H9 (cell line): ENCODE results near the gene ATF7. TPM values are rescaled to one million over a fixed set of nuclear protein-coding genes. Genes with fewer than 3 reads are reported as not detected.
A peak's percentile ranks its signal among the peaks of the same experiment; 100 is the strongest.

ENCODE experiments used
- DNase-seq: peaks from one replicate; pipeline ENCODE4 v3.0.0-alpha.2; 2017
- H2AFZ ChIP-seq: one replicate; pipeline ENCODE4 v1.6.1; 2013; ENCODE audit warnings: mild to moderate bottlenecking, low read length, control low read depth, moderate library complexity
- H2AK5ac ChIP-seq: 2 replicates; pipeline ENCODE4 v1.6.1; 2013; ENCODE audit warnings: low read length, control low read depth, mixed read lengths; ENCODE audit not compliant: insufficient read length
- H2BK120ac ChIP-seq: one replicate; pipeline ENCODE4 v1.6.1; 2013; ENCODE audit warnings: low read depth, mild to moderate bottlenecking, low read length, control low read depth, inconsistent platforms; ENCODE audit not compliant: poor library complexity, severe bottlenecking
- H2BK12ac ChIP-seq: 2 replicates; pipeline ENCODE4 v1.6.1; 2013; ENCODE audit warnings: low read length, control low read depth, mixed read lengths, low read depth; ENCODE audit not compliant: insufficient read length
- H2BK15ac ChIP-seq: 2 replicates; pipeline ENCODE4 v1.6.1; 2013; ENCODE audit warnings: low read depth, low read length, control low read depth
- H2BK20ac ChIP-seq: one replicate; pipeline ENCODE4 v1.6.1; 2013; ENCODE audit warnings: low read depth, mild to moderate bottlenecking, low read length, control low read depth, inconsistent platforms; ENCODE audit not compliant: poor library complexity, severe bottlenecking
- H2BK5ac ChIP-seq: 2 replicates; pipeline ENCODE4 v1.6.1; 2013; ENCODE audit warnings: low read length, control low read depth, mixed read lengths; ENCODE audit not compliant: insufficient read length
- H3K14ac ChIP-seq: 2 replicates; pipeline ENCODE4 v1.6.1; 2013; ENCODE audit warnings: low read length, control low read depth; ENCODE audit not compliant: insufficient read depth
- H3K18ac ChIP-seq: 2 replicates; pipeline ENCODE4 v1.6.1; 2013; ENCODE audit warnings: low read depth, mild to moderate bottlenecking, mixed read lengths, low read length, control low read depth; ENCODE audit not compliant: insufficient read length
- H3K23ac ChIP-seq: 2 replicates; pipeline ENCODE4 v1.6.1; 2013; ENCODE audit warnings: low read length, control low read depth, mixed read lengths, low read depth; ENCODE audit not compliant: insufficient read length
- H3K23me2 ChIP-seq: 2 replicates; pipeline ENCODE4 v1.6.1; 2013; ENCODE audit warnings: low read depth, mild to moderate bottlenecking, mixed read lengths, low read length, control low read depth; ENCODE audit not compliant: insufficient read length, poor library complexity, severe bottlenecking
- H3K27ac ChIP-seq: 2 replicates; pipeline ENCODE4 v1.5.1; 2013; ENCODE audit warnings: low read length, control low read depth, mixed read lengths, low read depth; ENCODE audit not compliant: insufficient read length
- H3K27me3 ChIP-seq: 2 replicates; pipeline ENCODE4 v1.6.1; 2013; ENCODE audit warnings: low read length, control low read depth, inconsistent platforms; ENCODE audit not compliant: insufficient read depth
- H3K4ac ChIP-seq: 2 replicates; pipeline ENCODE4 v1.6.1; 2013; ENCODE audit warnings: low read depth, mild to moderate bottlenecking, control low read depth, inconsistent platforms, low read length, moderate library complexity
- H3K4me1 ChIP-seq: 2 replicates; pipeline ENCODE4 v1.6.1; 2013; ENCODE audit warnings: low read length, control low read depth, inconsistent platforms; ENCODE audit not compliant: insufficient read depth
- H3K4me2 ChIP-seq: 2 replicates; pipeline ENCODE4 v1.6.1; 2013; ENCODE audit warnings: low read length, control low read depth, mixed read lengths; ENCODE audit not compliant: insufficient read length, insufficient read depth
- H3K56ac ChIP-seq: 2 replicates; pipeline ENCODE4 v1.6.1; 2013; ENCODE audit warnings: low read depth, mild to moderate bottlenecking, mixed read lengths, low read length, control low read depth; ENCODE audit not compliant: insufficient read length
- H3K79me1 ChIP-seq: 2 replicates; pipeline ENCODE4 v1.6.1; 2013; ENCODE audit warnings: low read depth, mild to moderate bottlenecking, moderate library complexity, low read length, control low read depth, inconsistent platforms; ENCODE audit not compliant: insufficient read depth, poor library complexity, severe bottlenecking
- H3K79me2 ChIP-seq: 2 replicates; pipeline ENCODE4 v1.6.1; 2013; ENCODE audit warnings: low read length, control low read depth, inconsistent platforms; ENCODE audit not compliant: insufficient read depth
- H3K9ac ChIP-seq: 2 replicates; pipeline ENCODE4 v1.6.1; 2013; ENCODE audit warnings: low read length, control low read depth, mixed read lengths; ENCODE audit not compliant: insufficient read length; ENCODE audit errors: extremely low read depth
- H3K9me3 ChIP-seq: one replicate; pipeline ENCODE4 v1.6.1; 2013; ENCODE audit warnings: low read depth, low read length, inconsistent platforms; ENCODE audit not compliant: control insufficient read depth
- H3T11ph ChIP-seq: one replicate; pipeline ENCODE4 v1.6.1; 2013; ENCODE audit warnings: mild to moderate bottlenecking, low read length, control low read depth, inconsistent platforms
- H4K20me1 ChIP-seq: one replicate; pipeline ENCODE4 v1.6.1; 2013; ENCODE audit not compliant: control insufficient read depth, insufficient read length, insufficient read depth
- H4K5ac ChIP-seq: 2 replicates; pipeline ENCODE4 v1.6.1; 2013; ENCODE audit warnings: low read depth, mild to moderate bottlenecking, mixed read lengths, low read length, control low read depth; ENCODE audit not compliant: insufficient read length
- H4K8ac ChIP-seq: replicated peaks from 2 replicates; pipeline ENCODE4 v1.6.1; 2013; ENCODE audit warnings: low read length, control low read depth, mixed read lengths, low read depth; ENCODE audit not compliant: insufficient read length
- H4K91ac ChIP-seq: 2 replicates; pipeline ENCODE4 v1.6.1; 2013; ENCODE audit warnings: low read depth, mild to moderate bottlenecking, moderate library complexity, mixed read lengths, low read length, control low read depth; ENCODE audit not compliant: insufficient read length
- H3K27ac Mint-ChIP-seq, 3 experiments: 2 replicates in 2 of 3; 3 replicates in 1 of 3; pipeline ENCODE4 v1.8.0; 2020 to 2021; ENCODE audit warnings: mixed read lengths in 3 of 3, mild to moderate bottlenecking in 1 of 3, moderate library complexity in 1 of 3
- H3K27me3 Mint-ChIP-seq: 2 replicates; pipeline ENCODE4 v1.8.0; 2021; ENCODE audit warnings: low read depth, mild to moderate bottlenecking, moderate library complexity, mixed read lengths
- H3K36me3 Mint-ChIP-seq, 3 experiments: 2 replicates in 2 of 3; 3 replicates in 1 of 3; pipeline ENCODE4 v1.8.0; 2020 to 2021; ENCODE audit warnings: low read depth in 3 of 3, mixed read lengths in 3 of 3; ENCODE audit not compliant: insufficient read depth in 1 of 3
- H3K4me1 Mint-ChIP-seq, 2 experiments: 2 replicates each; pipeline ENCODE4 v1.8.0; 2020; ENCODE audit warnings: mixed read lengths in 2 of 2
- H3K4me3 Mint-ChIP-seq, 2 experiments: 2 replicates in 1 of 2; 3 replicates in 1 of 2; pipeline ENCODE4 v1.8.0; 2020 to 2021; ENCODE audit warnings: mild to moderate bottlenecking in 2 of 2, mixed read lengths in 2 of 2, moderate library complexity in 1 of 2
- H3K9me3 Mint-ChIP-seq, 2 experiments: 2 replicates in 1 of 2; 3 replicates in 1 of 2; pipeline ENCODE4 v1.8.0; 2020; ENCODE audit warnings: mild to moderate bottlenecking in 2 of 2, mixed read lengths in 2 of 2, moderate library complexity in 1 of 2
- CTCF ChIP-seq: fragments of 200-600 bp; sonication (generic); conservative IDR thresholded peaks from 3 replicates; pipeline ENCODE4 v1.8.0; 2021; ENCODE audit warnings: antibody characterized with exemption, mild to moderate bottlenecking
- WGBS: extraction: QIAGEN DNeasy Blood & Tissue Kit; methylation state at CpG from one replicate; pipeline ENCODE4 v1.1.7; 2013; ENCODE audit warnings: missing lambda C conversion rate, low lambda C conversion rate, mixed read lengths; ENCODE audit not compliant: insufficient read length; ENCODE audit errors: extremely low coverage; 5-methylcytosine and 5-hydroxymethylcytosine counted together
- total RNA-seq: library from RNA; stranded (reverse); gene quantifications from 2 replicates; pipeline ENCODE4 v1.2.1, GENCODE V29; 2021

The ATF7 gene
- total RNA-seq, 1 experiment from 2014 or later: 17.7 TPM

- Histone ChIP-seq H3K27me3 (no peaks in the 10 kb centered on the region), H3K18ac (no peak within 1 kb of the TSS), H3K79me2 (no peaks in the 10 kb centered on the region), H2BK15ac (no peak within 1 kb of the TSS), H4K8ac (no peak within 1 kb of the TSS), H3K79me1 (peaks cover 1% of the 10 kb centered on the region), H2AFZ (no peak within 1 kb of the TSS), H2BK120ac (no peak within 1 kb of the TSS), H2BK12ac (no peak within 1 kb of the TSS), H2AK5ac (no peak within 1 kb of the TSS), H4K5ac (no peak within 1 kb of the TSS), H3K9ac (no peak within 1 kb of the TSS), H3K23ac (no peak within 1 kb of the TSS), H3K27ac (no peak within 1 kb of the TSS), H4K20me1 (no peaks in the 10 kb centered on the region), H3K56ac (no peak within 1 kb of the TSS), H3K14ac (no peak within 1 kb of the TSS), H3K4ac (no peak within 1 kb of the TSS), H2BK20ac (no peak within 1 kb of the TSS), H2BK5ac (no peak within 1 kb of the TSS), H3K4me1 (no peaks in the 10 kb centered on the region), H3K9me3 (no peaks in the 10 kb centered on the region), H3T11ph (no peak within 1 kb of the TSS), H3K23me2 (no peaks in the 10 kb centered on the region), H3K4me2 (no peak within 1 kb of the TSS), H4K91ac (no peak within 1 kb of the TSS)
- Mint-ChIP-seq H3K27me3 (no peaks in the 10 kb centered on the region), H3K36me3 (peaks cover 19 to 36% (median 29%) of the 10 kb centered on the region in 3 experiments), H3K9me3 (no peaks in the 10 kb centered on the region), H3K4me3 (no peak within 1 kb of the TSS), H3K27ac (peak within 1 kb of the TSS; percentile 82 to 90 (median 86); a peak in 6 of 7 replicates), H3K4me1 (peaks cover 7 to 14% of the 10 kb centered on the region in 2 experiments)
- no peak for DNase-seq
- WGBS: no CpG with 5 or more reads among the region's 9 CpGs
- no peak for TF ChIP-seq CTCF
Measured at GRCh38 chr12:53506881-53507602, 119.1 kb downstream of the ATF7 start, which contains the start of gene NPFF. NPFF (minus strand) TSS chr12:53507484; CDS start chr12:53507474, 10 bp downstream.
